HFFc6 (cell line): ENCODE measurements around the gene MCC. TPM values are rescaled to one million over a fixed set of nuclear protein-coding genes. Genes with fewer than 3 reads are reported as not detected.

Source experiments
- DNase-seq: peaks from one replicate; pipeline ENCODE4 v3.0.0-alpha.2; 2018
- H3K27ac Mint-ChIP-seq: 2 replicates; pipeline ENCODE4 v1.8.0; 2020; ENCODE audit warnings: mild to moderate bottlenecking, mixed read lengths
- H3K27me3 Mint-ChIP-seq: 2 replicates; pipeline ENCODE4 v1.8.0; 2021; ENCODE audit warnings: mild to moderate bottlenecking, moderate library complexity, mixed read lengths; ENCODE audit not compliant: insufficient read depth
- H3K36me3 Mint-ChIP-seq: 2 replicates; pipeline ENCODE4 v1.8.0; 2021; ENCODE audit warnings: low read depth, mixed read lengths
- H3K4me1 Mint-ChIP-seq: 2 replicates; pipeline ENCODE4 v1.8.0; 2020; ENCODE audit warnings: low read depth, mixed read lengths
- H3K4me3 Mint-ChIP-seq: 2 replicates; pipeline ENCODE4 v1.8.0; 2020; ENCODE audit warnings: mild to moderate bottlenecking, moderate library complexity, mixed read lengths
- H3K9me3 Mint-ChIP-seq: 2 replicates; pipeline ENCODE4 v1.8.0; 2020; ENCODE audit warnings: mild to moderate bottlenecking, mixed read lengths
- total RNA-seq, 6 experiments: library from RNA; stranded (reverse); fragmentation: NEBNext Ultra II Directional; extraction: Animal tissue kit (Norgen Biotek cat#: 25700); gene quantifications; 2 replicates in 1 of 6; 3 replicates in 5 of 6; pipeline ENCODE4 v1.2.3, GENCODE V29; 2021
- TF ChIP-seq, protein P1 (sequence below): fragments of 200-600 bp; sonication (generic); IDR thresholded peaks from 2 replicates; pipeline ENCODE4 v1.5.0; 2021; ENCODE audit warnings: antibody characterized with exemption, mild to moderate bottlenecking

The MCC gene
- total RNA-seq, 6 experiments from 2014 or later = 2.5 to 4.9 (median 3.0) TPM

DNA sequence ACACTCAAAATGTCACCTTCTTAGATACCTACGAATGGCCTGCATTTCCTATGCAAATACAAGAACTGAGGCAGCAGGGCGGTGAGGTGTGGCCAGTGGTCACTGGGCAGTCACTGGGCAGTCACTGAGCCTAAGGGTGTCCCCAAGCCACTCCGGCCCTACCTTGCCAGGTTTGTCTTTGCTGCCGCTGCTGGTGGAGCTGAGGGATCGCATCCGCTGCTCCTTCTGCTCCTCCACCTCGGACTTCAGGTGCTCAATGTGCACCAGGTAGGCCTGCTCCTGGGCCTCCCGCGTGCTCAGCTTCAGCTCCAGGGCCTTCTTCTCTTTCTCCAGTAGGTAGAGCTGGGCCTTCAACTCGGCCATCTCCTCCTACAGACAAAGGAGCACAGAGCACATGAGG is 439.3 kb downstream of the MCC start:
- TF ChIP-seq, protein P1, sequence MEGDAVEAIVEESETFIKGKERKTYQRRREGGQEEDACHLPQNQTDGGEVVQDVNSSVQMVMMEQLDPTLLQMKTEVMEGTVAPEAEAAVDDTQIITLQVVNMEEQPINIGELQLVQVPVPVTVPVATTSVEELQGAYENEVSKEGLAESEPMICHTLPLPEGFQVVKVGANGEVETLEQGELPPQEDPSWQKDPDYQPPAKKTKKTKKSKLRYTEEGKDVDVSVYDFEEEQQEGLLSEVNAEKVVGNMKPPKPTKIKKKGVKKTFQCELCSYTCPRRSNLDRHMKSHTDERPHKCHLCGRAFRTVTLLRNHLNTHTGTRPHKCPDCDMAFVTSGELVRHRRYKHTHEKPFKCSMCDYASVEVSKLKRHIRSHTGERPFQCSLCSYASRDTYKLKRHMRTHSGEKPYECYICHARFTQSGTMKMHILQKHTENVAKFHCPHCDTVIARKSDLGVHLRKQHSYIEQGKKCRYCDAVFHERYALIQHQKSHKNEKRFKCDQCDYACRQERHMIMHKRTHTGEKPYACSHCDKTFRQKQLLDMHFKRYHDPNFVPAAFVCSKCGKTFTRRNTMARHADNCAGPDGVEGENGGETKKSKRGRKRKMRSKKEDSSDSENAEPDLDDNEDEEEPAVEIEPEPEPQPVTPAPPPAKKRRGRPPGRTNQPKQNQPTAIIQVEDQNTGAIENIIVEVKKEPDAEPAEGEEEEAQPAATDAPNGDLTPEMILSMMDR = no peak
- Mint-ChIP-seq H3K4me1 (peaks cover 46% of the 10 kb centered on the region), H3K4me3 (no peak overlapping the region), H3K27ac (no peak overlapping the region), H3K27me3 (peaks cover 5% of the 10 kb centered on the region), H3K36me3 (no peaks in the 10 kb centered on the region), H3K9me3 (no peaks in the 10 kb centered on the region)
- no peak for DNase-seq

DNA sequence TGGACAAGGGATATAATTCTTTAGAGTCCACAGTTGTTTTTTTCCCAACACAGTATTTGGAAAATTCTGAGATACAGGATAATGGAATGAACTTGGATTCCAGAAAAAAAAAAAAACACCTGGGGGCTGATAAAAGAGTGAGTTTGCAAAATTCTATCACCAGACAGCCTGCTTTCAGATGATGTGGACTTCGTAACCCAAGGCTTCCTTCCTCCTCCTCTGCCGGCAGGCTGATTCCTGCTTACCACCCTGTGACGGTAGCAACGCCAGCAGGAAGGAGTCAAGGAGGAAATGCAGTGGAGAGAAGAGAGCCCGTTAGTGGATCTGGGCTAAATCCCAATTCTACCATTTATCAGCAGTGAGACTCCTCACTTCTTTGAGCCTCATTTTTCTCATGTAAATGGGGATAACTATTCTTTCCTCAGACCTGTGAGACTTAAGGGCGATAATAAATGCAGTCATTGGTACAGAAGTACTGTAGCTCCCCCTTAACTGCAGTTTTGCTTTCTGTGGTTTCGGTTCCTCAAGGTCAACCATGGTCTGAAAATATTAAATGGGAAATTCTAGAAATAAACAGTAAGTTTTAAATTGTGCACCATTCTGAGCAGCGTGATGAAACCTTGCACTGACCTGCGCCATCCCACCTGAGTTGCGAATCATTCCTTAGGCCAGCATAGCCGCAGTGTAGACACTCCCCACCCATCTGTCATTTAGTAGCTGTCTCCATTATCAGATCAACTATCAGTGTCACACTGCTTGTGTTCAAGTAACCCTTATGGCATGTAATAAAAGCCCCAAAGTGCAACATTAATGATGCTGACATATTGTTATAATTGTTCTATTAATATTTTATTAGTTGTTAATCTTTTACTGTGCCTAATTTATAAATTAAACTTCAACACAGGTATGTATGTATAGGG is 440.3 kb downstream of the MCC start:
- H3K36me3 Mint-ChIP-seq = no peaks in the 10 kb centered on the region
- H3K27ac Mint-ChIP-seq = no peak overlapping the region

DNA sequence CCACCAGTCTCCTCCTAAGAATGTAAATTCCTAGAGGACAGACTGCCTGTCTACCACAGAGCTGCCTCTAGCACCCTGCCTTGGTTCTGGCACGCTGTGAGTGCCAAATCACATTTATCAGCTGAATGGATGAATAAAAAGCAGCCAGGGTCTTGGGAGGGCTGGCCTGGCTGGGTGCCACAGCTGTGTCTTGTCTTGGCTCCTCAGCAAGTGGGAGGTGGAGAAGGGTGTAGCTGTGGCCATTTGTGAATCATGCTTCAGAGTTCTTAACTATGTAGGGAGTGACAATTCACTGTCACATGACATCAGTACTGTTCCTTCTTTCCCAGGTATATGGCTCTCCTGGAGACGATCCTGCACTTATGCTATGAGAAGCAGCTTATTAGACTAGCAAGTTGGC is 441.0 kb downstream of the MCC start:
- H3K9me3 Mint-ChIP-seq = no peaks in the 10 kb centered on the region
- peak; percentile 36 for DNase-seq

More for the DNA sequence above, 440.3 kb downstream of the MCC start:
- H3K4me1 Mint-ChIP-seq = peaks cover 55% of the 10 kb centered on the region
- no peaks in the 10 kb centered on the region for H3K9me3 Mint-ChIP-seq
- TF ChIP-seq, protein P1 = no peak
- H3K27me3 Mint-ChIP-seq = peaks cover 5% of the 10 kb centered on the region
- no peak overlapping the region for H3K4me3 Mint-ChIP-seq
- DNase-seq = no peak

DNA sequence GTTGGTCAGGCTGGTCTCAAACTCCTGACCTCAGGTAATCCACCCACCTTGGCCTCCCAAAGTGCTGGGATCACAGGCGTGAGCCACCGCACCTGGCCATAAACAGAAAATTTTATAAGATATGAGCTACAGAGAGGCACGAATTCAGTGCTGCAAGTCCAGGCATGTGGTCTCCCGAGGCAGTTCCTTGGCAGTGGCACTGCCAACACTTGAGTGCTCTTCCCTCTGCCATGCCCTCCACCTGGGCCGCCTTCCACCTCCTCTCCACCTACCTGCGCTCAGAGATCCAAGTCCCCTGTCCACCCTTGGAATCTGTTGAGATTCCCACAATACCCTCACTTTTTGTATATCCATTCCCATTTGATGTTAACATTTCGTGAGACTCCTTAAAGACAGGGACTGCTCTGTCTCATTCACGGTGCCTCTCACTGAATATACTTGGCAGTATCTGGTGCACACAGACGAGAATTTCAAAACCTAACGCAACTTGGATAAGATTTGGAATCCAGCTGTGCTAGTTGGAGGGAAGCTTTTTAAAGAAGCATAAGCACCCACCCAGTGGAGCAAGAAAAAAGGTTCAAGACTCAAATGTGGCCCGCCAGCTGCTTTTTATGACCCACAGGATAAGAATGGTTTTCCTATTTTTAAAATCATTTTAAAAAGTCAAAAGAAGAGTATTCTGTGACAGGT is 443.3 kb downstream of the MCC start:
- H3K4me1 Mint-ChIP-seq = peaks cover 33% of the 10 kb centered on the region
- peaks cover 10% of the 10 kb centered on the region for H3K27me3 Mint-ChIP-seq
- no peak overlapping the region for H3K27ac Mint-ChIP-seq
- no peaks in the 10 kb centered on the region for H3K36me3 Mint-ChIP-seq
- TF ChIP-seq, protein P1 = no peak
- H3K4me3 Mint-ChIP-seq = no peak overlapping the region
- H3K9me3 Mint-ChIP-seq = no peaks in the 10 kb centered on the region
- DNase-seq = no peak

More for the DNA sequence above, 441.0 kb downstream of the MCC start:
- TF ChIP-seq, protein P1 = no peak
- Mint-ChIP-seq H3K27me3 (peaks cover 5% of the 10 kb centered on the region), H3K36me3 (no peaks in the 10 kb centered on the region), H3K27ac (no peak overlapping the region), H3K4me3 (no peak overlapping the region), H3K4me1 (peaks cover 54% of the 10 kb centered on the region)

DNA sequence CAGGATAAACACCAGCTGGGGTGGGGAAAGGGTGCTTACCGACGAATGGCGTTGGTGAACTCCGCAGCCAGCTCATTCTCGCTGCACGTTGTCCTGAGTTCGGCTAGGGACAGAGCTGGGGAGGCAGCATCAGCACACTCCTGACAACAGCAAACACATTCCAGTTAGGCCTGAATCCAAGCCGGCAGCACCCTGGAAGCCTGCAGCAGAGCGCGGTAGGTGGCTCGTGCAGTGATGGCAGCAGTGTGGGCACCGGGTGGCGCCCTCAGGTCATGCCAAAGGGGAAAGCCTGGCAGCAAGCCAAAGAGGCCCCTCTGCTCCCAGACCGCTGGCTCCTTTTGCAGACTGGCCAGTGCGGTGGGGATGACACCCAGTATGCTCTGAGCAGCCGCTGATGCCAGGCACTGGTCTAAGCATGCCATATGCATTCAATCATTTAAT is 444.7 kb downstream of the MCC start:
- peak; percentile 52 for DNase-seq
- Mint-ChIP-seq H3K36me3 (no peaks in the 10 kb centered on the region), H3K4me1 (peaks cover 35% of the 10 kb centered on the region), H3K9me3 (no peaks in the 10 kb centered on the region), H3K4me3 (peak overlapping the region; percentile 5; the same call in 1 of the 2 replicates), H3K27ac (peak overlapping the region; percentile 40), H3K27me3 (peaks cover 10% of the 10 kb centered on the region)
- TF ChIP-seq, protein P1 = peak; percentile 70
